Testis (tissue), 3 donors: ENCODE data around the gene COQ5. TPM values are rescaled to one million over a fixed set of nuclear protein-coding genes. Genes with fewer than 3 reads are reported as not detected.

Source experiments
- DNase-seq: peaks from one replicate; pipeline ENCODE4 v3.0.0-alpha.2; 2019
- H3K27ac ChIP-seq, 2 donors: fragments of 200-600 bp; sonication (generic); one replicate each; pipeline ENCODE4 v1.5.1; 2019
- H3K27me3 ChIP-seq: fragments of 200-600 bp; sonication (generic); one replicate; pipeline ENCODE4 v1.5.1; 2019
- H3K36me3 ChIP-seq: fragments of 200-600 bp; sonication (generic); one replicate; pipeline ENCODE4 v1.5.1; 2017; ENCODE audit warnings: low read depth; ENCODE audit errors: missing control alignments
- H3K4me1 ChIP-seq: fragments of 200-600 bp; sonication (generic); one replicate; pipeline ENCODE4 v1.5.1; 2019
- H3K4me3 ChIP-seq, 2 donors: fragments of 200-600 bp; sonication (generic); one replicate each; pipeline ENCODE4 v1.5.1; 2017 to 2019
- H3K9me3 ChIP-seq: fragments of 200-600 bp; sonication (generic); one replicate; pipeline ENCODE4 v1.5.1; 2017
- CTCF ChIP-seq, 3 experiments: fragments of 450-650 bp in 2 of 3; fragments of 200-600 bp in 1 of 3; sonication (generic) in 1 of 3; IDR thresholded peaks; one replicate each; pipeline ENCODE4 v1.5.1; 2016 to 2019; ENCODE audit warnings: antibody characterized with exemption in 3 of 3, mild to moderate bottlenecking in 2 of 3, moderate library complexity in 1 of 3
- POLR2A ChIP-seq: fragments of 450-650 bp; IDR thresholded peaks from one replicate; pipeline ENCODE4 v1.6.1; 2017; ENCODE audit warnings: antibody characterized with exemption, mild to moderate bottlenecking, moderate library complexity
- WGBS, 2 donors: methylation state at CpG; one replicate each; pipeline ENCODE4 v1.1.5; 2018; 5-methylcytosine and 5-hydroxymethylcytosine counted together
- intact Hi-C: fragments of 100-400 bp; cut with DNase I; formaldehyde crosslinking; loops from one replicate; pipeline ENCODE4 v1.15.1; 2023; ENCODE audit warnings: low total_unique reads
- polyA plus RNA-seq: library from polyadenylated mRNA; stranded (reverse); fragments of 350-450 nt; fragmentation: Illumina TruSeq; extraction: RNeasy Lipid Tissue Mini Kit (QIAGEN cat#74804); gene quantifications from one replicate; pipeline ENCODE4 v1.2.3, GENCODE V29; 2014; ENCODE audit warnings: low read depth, low replicate concordance; ENCODE audit not compliant: insufficient read depth
- total RNA-seq, 2 donors: library from RNA; depleted of rRNA; stranded (reverse); fragments of >200 nt; gene quantifications; one replicate each; pipeline ENCODE4 v1.2.3, GENCODE V29; 2016

The COQ5 gene
- total and polyA plus RNA-seq, 3 donors from 2014 or later: 31.3 to 51.0 (median 37.4) TPM

GRCh38 chr12:120465756-120466155 lies 63.2 kb downstream of the COQ5 start:
- 39 to 45% methylated on average over 5 of the region's 5 CpGs for WGBS, 2 donors
- intact Hi-C loops: no loop called here
- H3K27me3 ChIP-seq: no peaks in the 10 kb centered on the region
- DNase-seq: no peak
- H3K36me3 ChIP-seq: no peaks in the 10 kb centered on the region
- peaks cover 28% of the 10 kb centered on the region for H3K4me1 ChIP-seq
- H3K4me3 ChIP-seq: no peak overlapping the region
- peak overlapping the region in 1 of 2 donors; percentile 10 for H3K27ac ChIP-seq
- no peaks in the 10 kb centered on the region for H3K9me3 ChIP-seq
- no peak for TF ChIP-seq CTCF (IDR thresholded peaks at IDR 0.05)
- no peak for TF ChIP-seq POLR2A

- intact Hi-C loops: no loop called here
- 85 to 88% methylated on average over 5 of the region's 5 CpGs for WGBS, 2 donors
- Histone ChIP-seq H3K27me3 (no peaks in the 10 kb centered on the region), H3K27ac (no peak overlapping the region), H3K36me3 (no peaks in the 10 kb centered on the region), H3K9me3 (no peaks in the 10 kb centered on the region), H3K4me1 (peaks cover 21% of the 10 kb centered on the region), H3K4me3 (no peak overlapping the region)
- TF ChIP-seq CTCF (IDR thresholded peaks at IDR 0.05) (no peak), POLR2A (no peak)
- DNase-seq: no peak
Observed at GRCh38 chr12:120463712-120464111, 65.2 kb downstream of the COQ5 start.

GRCh38 chr12:120462099-120462640 lies 66.8 kb downstream of the COQ5 start:
- no peak overlapping the region for H3K4me3 ChIP-seq
- no peak for DNase-seq
- WGBS, 2 donors: 79 to 80% methylated on average over 3 of the region's 3 CpGs
- H3K9me3 ChIP-seq: no peaks in the 10 kb centered on the region
- no peaks in the 10 kb centered on the region for H3K27me3 ChIP-seq
- H3K27ac ChIP-seq: no peak overlapping the region
- TF ChIP-seq POLR2A (no peak), CTCF (IDR thresholded peaks at IDR 0.05) (no peak)
- H3K4me1 ChIP-seq: peaks cover 15% of the 10 kb centered on the region
- intact Hi-C loops: no loop called here
- H3K36me3 ChIP-seq: no peaks in the 10 kb centered on the region

DNA sequence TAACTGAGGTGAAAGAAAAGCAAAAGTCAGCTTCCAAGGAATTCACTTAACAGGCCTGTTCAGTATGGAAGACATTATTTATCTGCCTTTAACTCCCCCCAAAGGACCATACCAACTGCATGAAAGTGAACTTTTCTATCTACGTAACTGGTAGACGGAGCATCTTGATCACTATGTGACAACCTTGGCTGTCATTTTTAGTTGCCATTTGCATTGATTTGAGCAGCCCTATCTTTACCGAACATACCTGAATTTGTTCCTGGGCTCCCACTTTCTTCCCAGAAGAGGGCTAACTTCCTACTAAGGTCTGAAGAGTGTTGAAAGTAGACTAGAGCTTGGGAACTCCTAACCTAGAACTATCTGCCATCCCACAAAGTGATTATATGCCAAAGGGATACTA lies 68.8 kb downstream of the COQ5 start:
- no peak overlapping the region for H3K4me3 ChIP-seq
- no peak for TF ChIP-seq POLR2A
- no peak for TF ChIP-seq CTCF (IDR thresholded peaks at IDR 0.05)
- H3K36me3 ChIP-seq: no peaks in the 10 kb centered on the region

GRCh38 chr12:120457133-120457532 lies 71.8 kb downstream of the COQ5 start:
- no peak overlapping the region for H3K27ac ChIP-seq
- no peaks in the 10 kb centered on the region for H3K36me3 ChIP-seq
- WGBS, 2 donors: 61 to 68% methylated on average over 6 of the region's 6 CpGs
- H3K9me3 ChIP-seq: no peaks in the 10 kb centered on the region
- TF ChIP-seq POLR2A: no peak
- TF ChIP-seq CTCF (IDR thresholded peaks at IDR 0.05): peak in 1 of 3 experiments; percentile 8
- DNase-seq: no peak
- intact Hi-C loops: no loop called here
- no peak overlapping the region for H3K4me3 ChIP-seq
- H3K4me1 ChIP-seq: no peaks in the 10 kb centered on the region
- no peaks in the 10 kb centered on the region for H3K27me3 ChIP-seq

More for the DNA sequence above, 68.8 kb downstream of the COQ5 start:
- Histone ChIP-seq H3K27ac (peak overlapping the region in 1 of 2 donors; percentile 10), H3K27me3 (no peaks in the 10 kb centered on the region), H3K9me3 (no peaks in the 10 kb centered on the region), H3K4me1 (no peaks in the 10 kb centered on the region)
- intact Hi-C loops: no loop called here
- WGBS, 2 donors: 82 to 96% methylated on average over 3 of the region's 3 CpGs
- DNase-seq: no peak
